HepG2 (cell line): ENCODE results near the gene HAGHL. TPM values are rescaled to one million over a fixed set of nuclear protein-coding genes. Genes with fewer than 3 reads are reported as not detected.
A peak's percentile ranks its signal among the peaks of the same experiment; 100 is the strongest.

ENCODE experiments used
- HNRNPH1 ChIP-seq: fragments of 200-400 bp; formaldehyde crosslinking; optimal IDR thresholded peaks from 2 replicates; pipeline ENCODE3; 2017; ENCODE audit warnings: mild to moderate bottlenecking, low read depth, low read length
- PHB2 ChIP-seq: fragments of 450-650 bp; IDR thresholded peaks from 2 replicates; pipeline ENCODE4 v1.6.1; 2018; ENCODE audit not compliant: partially characterized antibody
- TP53 ChIP-seq: sonication (generic); formaldehyde crosslinking; conservative IDR thresholded peaks from 2 replicates; pipeline ENCODE4 v1.4.0; 2020; ENCODE audit warnings: missing genetic modification reagents
- YEATS4 ChIP-seq: sonication (generic); formaldehyde crosslinking; IDR thresholded peaks from 2 replicates; pipeline ENCODE4 v1.4.0; 2020; ENCODE audit warnings: missing genetic modification reagents, borderline replicate concordance
- ZNF354B ChIP-seq: sonication (generic); formaldehyde crosslinking; IDR thresholded peaks from 2 replicates; pipeline ENCODE4 v1.8.0; 2022; ENCODE audit warnings: mild to moderate bottlenecking, missing genetic modification reagents
- ZNF367 ChIP-seq: sonication (generic); formaldehyde crosslinking; IDR thresholded peaks from 2 replicates; pipeline ENCODE4 v1.4.0; 2020; ENCODE audit warnings: missing genetic modification reagents, borderline replicate concordance
- ZNF430 ChIP-seq: sonication (generic); formaldehyde crosslinking; IDR thresholded peaks from 2 replicates; pipeline ENCODE4 v1.9.0; 2021; ENCODE audit warnings: mild to moderate bottlenecking, missing genetic modification reagents
- ZNF615 ChIP-seq: sonication (generic); formaldehyde crosslinking; IDR thresholded peaks from 2 replicates; pipeline ENCODE4 v1.5.0; 2020; ENCODE audit warnings: mild to moderate bottlenecking, missing genetic modification reagents, borderline replicate concordance
- ZNF644 ChIP-seq: IDR thresholded peaks from 2 replicates; pipeline ENCODE4 v1.6.1; 2016; ENCODE audit warnings: low read depth
- ZNF660 ChIP-seq: sonication (generic); formaldehyde crosslinking; IDR thresholded peaks from 2 replicates; pipeline ENCODE4 v1.5.1; 2020; ENCODE audit warnings: mild to moderate bottlenecking, low read depth, missing genetic modification reagents, borderline replicate concordance
- ZNF766 ChIP-seq: sonication (generic); formaldehyde crosslinking; IDR thresholded peaks from 2 replicates; pipeline ENCODE4 v1.5.0; 2020; ENCODE audit warnings: missing genetic modification reagents, borderline replicate concordance
- ZNF776 ChIP-seq: sonication (generic); formaldehyde crosslinking; IDR thresholded peaks from 2 replicates; pipeline ENCODE4 v1.4.0; 2020; ENCODE audit warnings: mild to moderate bottlenecking, missing genetic modification reagents
- ZSCAN9 ChIP-seq: IDR thresholded peaks from 2 replicates; pipeline ENCODE4 v1.6.1; 2016; ENCODE audit warnings: borderline replicate concordance
- polyA plus RNA-seq, 8 experiments: library from polyadenylated mRNA; depleted of rRNA in 3 of 8; stranded (reverse) in 7 of 8; unstranded in 1 of 8; fragments of >200 nt; fragmentation: Illumina TruSeq in 4 of 8; extraction: Trizol in 4 of 8; gene quantifications; 2 replicates each; pipeline versions ENCODE4 v1.2.1 to v1.2.3, GENCODE V29; 2011 to 2016; ENCODE audit warnings: low read depth in 4 of 8, missing spikeins in 1 of 8, mixed read lengths in 1 of 8; ENCODE audit not compliant: insufficient read depth in 1 of 8
- total RNA-seq, 5 experiments: library from RNA; depleted of rRNA; stranded (reverse); fragments of >200 nt; fragmentation: Illumina TruSeq; extraction: Trizol; gene quantifications; 2 replicates each; pipeline ENCODE4 v1.2.3, GENCODE V29; 2016; ENCODE audit warnings: low read depth in 1 of 5
- TF ChIP-seq, protein P1 (sequence below): sonication (generic); formaldehyde crosslinking; IDR thresholded peaks from 2 replicates; pipeline ENCODE4 v1.8.0; 2022; ENCODE audit warnings: mild to moderate bottlenecking, missing genetic modification reagents; ENCODE audit not compliant: insufficient replicate concordance
- TF ChIP-seq, protein P2 (sequence below): sonication (generic); formaldehyde crosslinking; IDR thresholded peaks from 2 replicates; pipeline ENCODE4 v1.5.0; 2020; ENCODE audit warnings: missing genetic modification reagents, mild to moderate bottlenecking, borderline replicate concordance
- TF ChIP-seq, protein P3 (sequence below): sonication (generic); formaldehyde crosslinking; IDR thresholded peaks from 2 replicates; pipeline ENCODE4 v1.4.0; 2020; ENCODE audit warnings: missing genetic modification reagents; ENCODE audit errors: not compliant biosample characterization
- TF ChIP-seq, protein P4 (sequence below): sonication (generic); formaldehyde crosslinking; IDR thresholded peaks from 2 replicates; pipeline ENCODE4 v1.4.0; 2020; ENCODE audit warnings: missing genetic modification reagents, mild to moderate bottlenecking, borderline replicate concordance
- TF ChIP-seq, protein P5 (sequence below): sonication (generic); formaldehyde crosslinking; IDR thresholded peaks from 2 replicates; pipeline ENCODE4 v1.8.0; 2022; ENCODE audit warnings: mild to moderate bottlenecking, missing genetic modification reagents, moderate library complexity

The HAGHL gene
- total and polyA plus RNA-seq, 2 of the 13 experiments (the other 11 are each of a cell fraction or from before 2014, with no cell fraction given) = 3.4 to 8.4 TPM

DNA sequence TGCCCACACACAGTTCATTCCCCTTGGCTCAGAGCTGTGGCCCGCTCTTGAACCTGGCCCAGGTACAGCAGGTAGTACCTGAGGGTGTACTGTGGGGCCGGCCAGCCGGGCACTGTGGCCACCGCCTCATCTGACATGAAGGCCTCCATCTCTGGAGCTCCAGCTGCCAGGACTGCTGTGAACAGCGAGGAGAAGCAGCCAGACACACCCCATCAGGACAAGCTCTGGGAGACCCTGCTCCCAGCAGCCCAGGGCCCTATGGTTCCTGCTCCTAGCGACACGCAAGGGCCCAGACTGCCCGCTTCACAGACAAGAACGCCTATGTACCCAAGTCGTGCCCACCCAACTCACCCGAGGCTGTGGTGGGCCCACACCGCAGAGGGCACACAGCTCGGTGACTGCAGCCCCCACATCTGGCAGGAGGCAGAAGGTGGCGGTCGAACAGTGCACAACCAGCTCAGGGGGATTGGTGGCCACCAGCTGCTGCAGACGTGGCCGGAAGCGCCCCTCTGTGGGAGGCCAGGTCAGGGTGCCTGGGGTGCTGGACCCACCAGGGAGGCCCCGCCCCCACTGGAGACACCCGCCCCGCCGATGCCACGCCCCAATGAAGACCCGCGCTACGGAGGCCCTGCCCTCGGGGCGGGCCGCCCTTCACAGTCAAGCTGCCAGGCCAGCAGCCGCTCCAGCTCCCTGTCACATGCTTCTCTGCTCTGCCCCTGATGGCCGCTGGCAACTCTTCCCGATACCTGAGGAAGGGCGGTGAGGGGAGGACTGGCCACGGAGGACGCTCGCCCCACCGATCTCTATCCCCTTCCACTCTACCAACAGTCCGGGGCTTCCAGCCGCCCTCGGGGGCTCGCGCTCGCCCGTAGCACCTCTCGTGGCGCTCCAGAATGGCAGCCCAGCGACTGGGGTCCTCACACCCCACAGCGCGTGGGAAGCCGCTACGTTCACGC, 47.8 kb upstream of the HAGHL start (continued):
- TF ChIP-seq, protein P1, sequence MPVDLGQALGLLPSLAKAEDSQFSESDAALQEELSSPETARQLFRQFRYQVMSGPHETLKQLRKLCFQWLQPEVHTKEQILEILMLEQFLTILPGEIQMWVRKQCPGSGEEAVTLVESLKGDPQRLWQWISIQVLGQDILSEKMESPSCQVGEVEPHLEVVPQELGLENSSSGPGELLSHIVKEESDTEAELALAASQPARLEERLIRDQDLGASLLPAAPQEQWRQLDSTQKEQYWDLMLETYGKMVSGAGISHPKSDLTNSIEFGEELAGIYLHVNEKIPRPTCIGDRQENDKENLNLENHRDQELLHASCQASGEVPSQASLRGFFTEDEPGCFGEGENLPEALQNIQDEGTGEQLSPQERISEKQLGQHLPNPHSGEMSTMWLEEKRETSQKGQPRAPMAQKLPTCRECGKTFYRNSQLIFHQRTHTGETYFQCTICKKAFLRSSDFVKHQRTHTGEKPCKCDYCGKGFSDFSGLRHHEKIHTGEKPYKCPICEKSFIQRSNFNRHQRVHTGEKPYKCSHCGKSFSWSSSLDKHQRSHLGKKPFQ (CRISPR knock-in tag) = no peak
- TF ChIP-seq ZNF644 (CRISPR knock-in tag) (no peak), ZNF766 (CRISPR knock-in tag) (no peak), ZNF615 (CRISPR knock-in tag) (no peak), ZNF660 (CRISPR knock-in tag) (no peak), PHB2 (no peak), ZNF776 (CRISPR knock-in tag) (peak; percentile 59), ZNF430 (CRISPR knock-in tag) (0 out of 2 replicates have a peak, but pooled peaks have one; percentile 84), ZNF354B (no peak), ZNF367 (CRISPR knock-in tag) (no peak), YEATS4 (CRISPR knock-in tag) (peak; percentile 70), TP53 (CRISPR knock-in tag) (no peak), ZSCAN9 (CRISPR knock-in tag) (peak; percentile 25; the same call in 1 of the 2 replicates), HNRNPH1 (no peak)
- TF ChIP-seq, protein P2, sequence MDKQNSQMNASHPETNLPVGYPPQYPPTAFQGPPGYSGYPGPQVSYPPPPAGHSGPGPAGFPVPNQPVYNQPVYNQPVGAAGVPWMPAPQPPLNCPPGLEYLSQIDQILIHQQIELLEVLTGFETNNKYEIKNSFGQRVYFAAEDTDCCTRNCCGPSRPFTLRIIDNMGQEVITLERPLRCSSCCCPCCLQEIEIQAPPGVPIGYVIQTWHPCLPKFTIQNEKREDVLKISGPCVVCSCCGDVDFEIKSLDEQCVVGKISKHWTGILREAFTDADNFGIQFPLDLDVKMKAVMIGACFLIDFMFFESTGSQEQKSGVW (CRISPR knock-in tag) = no peak
- TF ChIP-seq, protein P3, sequence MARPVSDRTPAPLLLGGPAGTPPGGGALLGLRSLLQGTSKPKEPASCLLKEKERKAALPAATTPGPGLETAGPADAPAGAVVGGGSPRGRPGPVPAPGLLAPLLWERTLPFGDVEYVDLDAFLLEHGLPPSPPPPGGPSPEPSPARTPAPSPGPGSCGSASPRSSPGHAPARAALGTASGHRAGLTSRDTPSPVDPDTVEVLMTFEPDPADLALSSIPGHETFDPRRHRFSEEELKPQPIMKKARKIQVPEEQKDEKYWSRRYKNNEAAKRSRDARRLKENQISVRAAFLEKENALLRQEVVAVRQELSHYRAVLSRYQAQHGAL = no peak
- TF ChIP-seq, protein P4, sequence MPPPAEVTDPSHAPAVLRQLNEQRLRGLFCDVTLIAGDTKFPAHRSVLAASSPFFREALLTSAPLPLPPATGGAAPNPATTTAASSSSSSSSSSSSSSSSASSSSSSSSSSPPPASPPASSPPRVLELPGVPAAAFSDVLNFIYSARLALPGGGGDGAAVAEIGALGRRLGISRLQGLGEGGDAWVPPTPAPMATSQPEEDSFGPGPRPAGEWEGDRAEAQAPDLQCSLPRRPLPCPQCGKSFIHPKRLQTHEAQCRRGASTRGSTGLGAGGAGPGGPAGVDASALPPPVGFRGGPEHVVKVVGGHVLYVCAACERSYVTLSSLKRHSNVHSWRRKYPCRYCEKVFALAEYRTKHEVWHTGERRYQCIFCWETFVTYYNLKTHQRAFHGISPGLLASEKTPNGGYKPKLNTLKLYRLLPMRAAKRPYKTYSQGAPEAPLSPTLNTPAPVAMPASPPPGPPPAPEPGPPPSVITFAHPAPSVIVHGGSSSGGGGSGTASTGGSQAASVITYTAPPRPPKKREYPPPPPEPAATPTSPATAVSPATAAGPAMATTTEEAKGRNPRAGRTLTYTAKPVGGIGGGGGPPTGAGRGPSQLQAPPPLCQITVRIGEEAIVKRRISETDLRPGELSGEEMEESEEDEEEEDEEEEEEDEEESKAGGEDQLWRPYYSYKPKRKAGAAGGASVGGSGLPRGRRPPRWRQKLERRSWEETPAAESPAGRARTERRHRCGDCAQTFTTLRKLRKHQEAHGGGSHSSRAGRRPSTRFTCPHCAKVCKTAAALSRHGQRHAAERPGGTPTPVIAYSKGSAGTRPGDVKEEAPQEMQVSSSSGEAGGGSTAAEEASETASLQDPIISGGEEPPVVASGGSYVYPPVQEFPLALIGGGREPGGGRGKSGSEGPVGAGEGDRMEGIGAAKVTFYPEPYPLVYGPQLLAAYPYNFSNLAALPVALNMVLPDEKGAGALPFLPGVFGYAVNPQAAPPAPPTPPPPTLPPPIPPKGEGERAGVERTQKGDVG = peak; percentile 62; the same call in 1 of the 2 replicates
- TF ChIP-seq, protein P5, sequence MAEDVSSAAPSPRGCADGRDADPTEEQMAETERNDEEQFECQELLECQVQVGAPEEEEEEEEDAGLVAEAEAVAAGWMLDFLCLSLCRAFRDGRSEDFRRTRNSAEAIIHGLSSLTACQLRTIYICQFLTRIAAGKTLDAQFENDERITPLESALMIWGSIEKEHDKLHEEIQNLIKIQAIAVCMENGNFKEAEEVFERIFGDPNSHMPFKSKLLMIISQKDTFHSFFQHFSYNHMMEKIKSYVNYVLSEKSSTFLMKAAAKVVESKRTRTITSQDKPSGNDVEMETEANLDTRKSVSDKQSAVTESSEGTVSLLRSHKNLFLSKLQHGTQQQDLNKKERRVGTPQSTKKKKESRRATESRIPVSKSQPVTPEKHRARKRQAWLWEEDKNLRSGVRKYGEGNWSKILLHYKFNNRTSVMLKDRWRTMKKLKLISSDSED (CRISPR knock-in tag) = no peak
